ENCODE results near the gene SNAPC2. TPM values are rescaled to one million over a fixed set of nuclear protein-coding genes. Genes with fewer than 3 reads are reported as not detected.

Gene SNAPC2
- total and polyA plus RNA-seq, 12 donors, result 8.2 to 38.2 (median 20.9) TPM

GRCh38 chr19:7898967-7899366, 21.2 kb upstream of the SNAPC2 start:
- no peaks in the 10 kb centered on the region for H3K9me3 ChIP-seq (replicated peaks in 1 of 3)
- peaks cover 8 to 10% of the 10 kb centered on the region in 2 donors for H3K4me1 ChIP-seq (replicated peaks in 1 of 2)
- H3K27ac ChIP-seq, result no peak overlapping the region
- no peak for TF ChIP-seq CTCF (IDR thresholded peaks at IDR 0.05)
- no peak for TF ChIP-seq POLR2A (IDR thresholded peaks at IDR 0.05)
- no peak overlapping the region for H3K4me3 ChIP-seq
- no peaks in the 10 kb centered on the region for H3K27me3 ChIP-seq
- DNase-seq, result no peak
- H3K36me3 ChIP-seq (replicated peaks in 1 of 2), result no peaks in the 10 kb centered on the region
- 96 to 97% (median 96%) methylated on average over 16 of the region's 16 CpGs for WGBS, 4 donors
- intact Hi-C loops (cut with DNase I), result no loop called here

GRCh38 chr19:7899751-7900378, 20.3 kb upstream of the SNAPC2 start:
- Histone ChIP-seq H3K27ac (no peak overlapping the region), H3K4me1 (replicated peaks in 1 of 2) (peaks cover 14 to 15% of the 10 kb centered on the region in 2 donors), H3K9me3 (replicated peaks in 1 of 3) (no peaks in the 10 kb centered on the region), H3K4me3 (no peak overlapping the region), H3K36me3 (replicated peaks in 1 of 2) (no peaks in the 10 kb centered on the region), H3K27me3 (no peaks in the 10 kb centered on the region)
- 93 to 96% (median 95%) methylated on average over 11 to 34 of the region's 34 CpGs for WGBS, 4 donors
- intact Hi-C loops (cut with DNase I), result loop anchor here in 1 of 2 donors (5.0 kb wide), 1 partner anchor 38 kb away; no protein-coding TSS in a partner anchor
- peak in 2 of 7 donors; percentile 22 to 32 for DNase-seq
- no peak for TF ChIP-seq CTCF (IDR thresholded peaks at IDR 0.05)
- TF ChIP-seq POLR2A (IDR thresholded peaks at IDR 0.05), result no peak

- intact Hi-C loops (cut with DNase I), result loop anchor here in 1 of 2 donors (5.0 kb wide), 1 partner anchor 38 kb away; no protein-coding TSS in a partner anchor
- Histone ChIP-seq H3K9me3 (replicated peaks in 1 of 3) (no peaks in the 10 kb centered on the region), H3K4me3 (no peak overlapping the region), H3K36me3 (replicated peaks in 1 of 2) (no peaks in the 10 kb centered on the region), H3K27me3 (no peaks in the 10 kb centered on the region), H3K4me1 (replicated peaks in 1 of 2) (peaks cover 20 to 21% of the 10 kb centered on the region in 2 donors), H3K27ac (no peak overlapping the region)
- 89 to 94% (median 91%) methylated on average over 6 to 21 of the region's 21 CpGs for WGBS, 4 donors
- TF ChIP-seq CTCF (IDR thresholded peaks at IDR 0.05), result no peak
- no peak for TF ChIP-seq POLR2A (IDR thresholded peaks at IDR 0.05)
- DNase-seq, result peak in 2 of 7 donors; percentile 30 to 33
Measured at GRCh38 chr19:7900401-7900870, 19.7 kb upstream of the SNAPC2 start.

GRCh38 chr19:7900931-7901330, 19.2 kb upstream of the SNAPC2 start:
- Histone ChIP-seq H3K9me3 (replicated peaks in 1 of 3) (no peaks in the 10 kb centered on the region), H3K4me3 (no peak overlapping the region), H3K27me3 (no peaks in the 10 kb centered on the region), H3K36me3 (replicated peaks in 1 of 2) (no peaks in the 10 kb centered on the region), H3K4me1 (replicated peaks in 1 of 2) (peaks cover 20 to 25% of the 10 kb centered on the region in 2 donors), H3K27ac (no peak overlapping the region)
- intact Hi-C loops (cut with DNase I), result loop anchor here in 1 of 2 donors (5.0 kb wide), 1 partner anchor 39 kb away; no protein-coding TSS in a partner anchor
- peak in 1 of 7 donors; percentile 21 for DNase-seq
- TF ChIP-seq POLR2A (IDR thresholded peaks at IDR 0.05), result no peak
- TF ChIP-seq CTCF (IDR thresholded peaks at IDR 0.05), result no peak
- 81 to 92% (median 87%) methylated on average over 2 to 3 of the region's 3 CpGs for WGBS, 4 donors

All from adrenal gland (tissue), 12 donors.